LoVo (cell line): ENCODE data around the gene CNTNAP1.
"Not testable (repeated sequence)": the region's sequence is repeated elsewhere in the genome, so short reads cannot be mapped to it uniquely, and the experiment has no call there.

Experiments
- DNase-seq: peaks from one replicate; pipeline ENCODE4 v3.0.0-alpha.2; 2016; ENCODE audit warnings: low spot score

The CNTNAP1 gene

DNA sequence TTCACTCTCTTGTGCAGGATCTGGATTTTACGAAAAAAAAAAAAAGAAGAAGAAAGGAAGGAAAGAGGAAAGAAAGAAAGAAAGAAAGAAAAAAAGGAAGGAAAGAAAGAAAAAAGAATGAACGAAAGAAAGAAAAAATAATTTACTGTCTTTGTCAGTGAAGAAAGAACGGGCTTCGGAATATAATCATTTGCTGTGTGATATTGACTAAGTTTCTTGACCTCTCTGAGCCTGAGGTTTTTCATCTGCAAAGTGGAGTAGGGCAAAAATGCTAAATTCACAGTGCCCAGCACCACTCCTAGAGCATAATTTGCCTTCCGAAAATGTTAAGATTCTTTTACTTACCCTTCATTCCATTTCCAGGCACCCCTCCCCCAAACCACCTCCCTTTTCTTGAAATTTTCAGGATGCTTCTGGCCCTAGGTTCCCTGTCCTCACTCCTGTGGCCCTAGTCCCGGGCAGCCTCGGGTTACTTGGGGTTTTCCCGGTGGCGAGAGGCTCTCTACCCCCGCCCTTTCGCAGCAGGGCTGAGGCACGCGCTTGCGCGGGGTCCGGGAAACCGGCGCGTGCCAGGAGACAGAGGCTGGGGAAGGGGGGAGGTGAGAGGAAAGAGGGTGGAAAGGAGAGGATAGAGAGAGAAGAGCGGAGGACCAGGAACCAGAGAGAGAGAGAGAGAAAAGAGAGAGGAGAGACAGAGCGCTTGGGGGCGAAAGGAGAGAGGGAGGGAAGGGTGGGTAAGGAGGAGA is at the start of gene CNTNAP1:
TSS of gene CNTNAP1 (plus strand) at position 556 of the 746 bp plus-strand sequence. CDS start 299 bp downstream, outside the sequence.
- DNase-seq = peak; percentile 26

GRCh38 chr17:42632949-42633444 is 49.3 kb upstream of the CNTNAP1 start:
- DNase-seq = no peak

DNA sequence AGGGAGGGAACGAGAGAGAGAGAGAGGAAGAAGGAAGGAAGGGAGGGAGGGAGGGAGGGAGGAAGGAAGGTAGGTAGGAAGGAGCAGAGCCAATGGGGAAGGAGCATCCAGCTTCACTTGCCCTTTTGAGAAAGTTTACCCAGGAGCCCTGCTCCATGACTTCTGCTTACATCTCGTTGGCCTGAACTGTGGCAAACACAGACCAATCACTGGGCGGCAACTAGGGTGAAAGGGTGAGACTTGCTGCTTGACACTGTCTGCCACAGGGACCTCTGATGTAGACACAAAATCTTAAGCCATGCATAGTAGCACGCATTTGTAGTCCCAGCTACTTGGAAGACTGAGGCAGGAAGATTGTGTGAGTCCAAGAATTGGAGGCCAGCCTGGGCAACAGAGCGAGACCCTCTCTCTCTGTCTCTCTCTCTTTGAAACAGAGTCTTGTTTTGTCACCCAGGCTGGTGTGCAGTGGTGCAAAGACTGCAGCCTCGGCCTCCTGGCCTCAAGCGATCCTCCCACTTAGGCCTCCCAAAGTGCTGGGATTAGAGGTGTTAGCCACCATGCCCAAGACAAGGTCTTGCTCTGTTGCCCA is 42.7 kb upstream of the CNTNAP1 start:
- DNase-seq = no peak

- DNase-seq = no peak
Measured at GRCh38 chr17:42640121-42640520, 42.2 kb upstream of the CNTNAP1 start.

DNA sequence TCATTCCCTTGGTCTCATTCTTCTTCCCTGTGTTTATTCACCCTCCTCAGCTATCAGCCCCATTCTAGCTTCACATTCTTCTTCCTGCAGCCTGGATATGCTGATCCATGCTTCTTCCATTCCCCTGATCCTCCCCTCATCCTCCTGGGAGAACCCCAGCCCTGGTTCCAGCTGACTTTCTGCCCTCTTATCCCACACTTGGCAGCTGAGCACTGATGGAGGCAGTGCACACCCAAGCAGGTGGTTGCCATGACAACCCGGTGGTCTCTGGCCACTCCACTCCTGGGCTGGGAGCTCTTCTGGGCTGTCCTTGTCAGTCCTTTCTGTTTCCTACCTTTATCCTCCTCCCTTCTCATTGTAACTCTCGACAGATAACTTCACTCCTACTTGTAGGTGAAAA is 40.0 kb upstream of the CNTNAP1 start:
- DNase-seq = no peak

- no peak for DNase-seq
Measured at GRCh38 chr17:42647778-42648177, 34.6 kb upstream of the CNTNAP1 start.

- DNase-seq = no peak
Measured at GRCh38 chr17:42651392-42651791, 30.9 kb upstream of the CNTNAP1 start.

DNA sequence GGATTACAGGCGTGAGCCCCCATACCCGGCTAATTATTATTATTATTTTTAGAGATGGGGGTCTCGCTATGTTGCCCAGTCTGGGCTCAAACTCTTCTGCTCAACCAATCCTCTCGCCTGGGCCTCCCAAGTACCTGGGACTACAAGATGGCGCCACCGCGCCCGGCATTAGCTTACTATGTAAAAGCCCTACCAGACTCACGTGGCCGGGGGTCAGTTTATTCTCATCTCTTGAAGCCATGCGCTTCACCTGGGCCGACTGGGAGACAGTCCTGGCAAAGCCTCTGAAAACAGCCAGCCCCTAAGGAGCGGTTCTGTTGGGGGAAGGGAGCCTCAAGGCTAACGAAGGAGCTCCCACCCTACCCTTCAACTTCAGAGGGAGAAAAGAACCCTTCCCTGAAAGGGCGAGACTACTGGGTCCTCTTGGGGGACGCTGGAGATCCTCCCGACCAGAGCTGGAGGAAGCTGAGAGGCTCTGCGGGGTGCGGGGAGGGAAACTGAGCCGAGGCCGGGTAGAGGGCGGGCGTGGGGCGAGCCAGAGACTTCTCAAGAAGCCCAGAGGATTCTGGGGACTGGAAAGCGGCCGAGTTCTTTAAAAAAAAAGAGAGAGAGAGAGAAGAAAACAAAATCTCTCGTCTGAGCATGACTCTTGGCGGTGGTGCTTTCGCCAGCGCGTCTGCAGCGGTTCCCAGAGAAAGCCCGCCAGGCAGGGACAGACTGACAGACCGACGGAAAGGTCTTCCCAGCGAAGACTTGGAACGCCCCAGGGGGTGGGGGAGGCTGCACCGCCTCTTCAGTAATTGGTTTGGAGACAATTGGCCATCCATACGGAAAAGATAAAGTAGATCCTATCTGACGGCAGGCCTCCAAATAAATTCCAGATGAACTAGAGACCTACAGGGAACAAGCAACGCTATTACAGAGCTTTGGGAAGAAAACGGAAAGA is 28.9 kb upstream of the CNTNAP1 start:
- DNase-seq = no peak

- DNase-seq = no peak
Measured at GRCh38 chr17:42655528-42655927, 26.8 kb upstream of the CNTNAP1 start.

GRCh38 chr17:42657824-42658588 is 24.3 kb upstream of the CNTNAP1 start:
- DNase-seq = no peak

DNA sequence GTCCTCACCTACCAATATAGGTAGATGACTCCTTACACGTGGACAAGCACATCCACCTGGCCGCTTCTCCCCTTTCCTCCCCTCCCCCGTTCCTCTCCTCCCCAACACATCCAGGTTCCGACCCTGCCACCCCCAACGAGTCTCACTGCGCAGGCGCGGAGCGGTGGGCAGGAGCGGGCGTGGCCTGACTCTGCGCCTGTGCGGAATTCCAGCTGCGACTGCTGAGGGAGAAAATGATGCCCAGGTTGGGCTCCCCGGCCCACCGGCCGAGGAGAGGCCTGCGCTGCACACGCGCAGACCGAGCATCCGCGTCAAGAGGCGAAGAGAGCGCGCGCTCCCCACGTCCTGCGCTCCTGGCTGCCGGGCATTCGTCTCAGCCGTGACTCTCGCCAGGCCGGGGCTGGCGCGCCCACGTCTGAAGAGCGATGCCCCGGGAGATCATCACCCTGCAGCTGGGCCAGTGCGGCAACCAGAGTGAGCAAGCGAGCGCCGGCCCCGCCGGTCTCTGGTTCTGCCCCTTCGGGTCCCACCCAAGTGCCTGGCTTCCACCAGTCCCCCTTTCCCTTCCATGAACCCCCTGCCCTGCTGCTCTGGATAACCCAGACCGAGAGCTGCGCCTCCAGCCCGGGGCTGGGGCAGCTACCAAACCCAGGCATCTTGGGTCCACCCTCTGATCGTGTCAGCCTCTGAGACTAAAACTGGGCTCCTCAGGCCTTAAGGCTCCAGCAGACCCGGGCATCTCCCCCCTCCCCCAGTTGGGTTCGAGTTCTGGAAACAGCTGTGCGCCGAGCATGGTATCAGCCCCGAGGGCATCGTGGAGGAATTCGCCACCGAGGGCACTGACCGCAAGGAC is 23.0 kb upstream of the CNTNAP1 start, which contains the start of gene TUBG2:
TSS of gene TUBG2 (plus strand) at position 206 of the 853 bp plus-strand sequence. CDS start at position 426, 220 bp downstream.
- peak; percentile 93 for DNase-seq

DNA sequence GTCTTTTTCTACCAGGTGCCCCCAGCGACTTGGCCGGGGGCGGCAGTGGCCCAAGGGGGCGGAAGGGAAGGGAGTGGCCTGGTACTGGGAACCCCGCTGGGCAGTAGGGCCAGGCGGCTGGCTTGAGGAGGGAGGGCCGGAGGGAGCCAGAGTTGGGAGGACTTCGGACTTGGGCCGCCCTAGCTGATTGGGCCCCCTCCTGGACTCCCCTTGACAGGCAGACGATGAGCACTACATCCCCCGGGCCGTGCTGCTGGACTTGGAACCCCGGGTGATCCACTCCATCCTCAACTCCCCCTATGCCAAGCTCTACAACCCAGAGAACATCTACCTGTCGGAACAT is 22.4 kb upstream of the CNTNAP1 start:
- not testable (repeated sequence) for DNase-seq

DNA sequence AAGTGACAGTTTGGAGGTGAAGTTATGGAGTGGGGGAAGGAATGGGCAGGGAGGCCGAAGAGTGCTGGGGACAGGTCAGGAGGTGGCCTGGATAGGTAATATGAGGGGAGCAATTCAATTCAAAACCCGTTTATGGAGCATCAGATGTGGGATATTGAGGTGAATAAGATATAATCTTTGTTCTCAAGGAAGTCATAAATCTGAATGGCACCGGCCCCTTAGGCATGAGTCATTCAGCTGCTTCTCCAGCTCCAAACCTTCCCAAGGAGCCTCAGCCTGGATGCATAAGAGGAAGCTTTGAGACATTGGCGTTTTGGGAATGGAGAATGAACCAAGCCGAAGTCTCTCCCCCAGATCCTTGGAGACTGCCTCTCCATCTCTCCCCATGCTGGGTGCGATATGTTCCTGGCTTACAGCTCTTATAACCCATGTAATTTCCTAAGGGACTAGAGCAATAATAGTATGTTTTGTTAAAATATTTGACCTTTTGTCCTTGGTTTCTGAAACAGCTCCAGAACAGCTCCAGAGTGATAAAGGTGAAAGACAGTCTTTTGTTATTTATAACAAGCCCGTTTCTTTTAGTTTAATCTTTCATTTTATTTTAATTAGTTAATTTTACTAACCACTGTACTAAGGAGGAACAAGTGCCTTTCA is 21.5 kb upstream of the CNTNAP1 start:
- DNase-seq = peak; percentile 64

DNA sequence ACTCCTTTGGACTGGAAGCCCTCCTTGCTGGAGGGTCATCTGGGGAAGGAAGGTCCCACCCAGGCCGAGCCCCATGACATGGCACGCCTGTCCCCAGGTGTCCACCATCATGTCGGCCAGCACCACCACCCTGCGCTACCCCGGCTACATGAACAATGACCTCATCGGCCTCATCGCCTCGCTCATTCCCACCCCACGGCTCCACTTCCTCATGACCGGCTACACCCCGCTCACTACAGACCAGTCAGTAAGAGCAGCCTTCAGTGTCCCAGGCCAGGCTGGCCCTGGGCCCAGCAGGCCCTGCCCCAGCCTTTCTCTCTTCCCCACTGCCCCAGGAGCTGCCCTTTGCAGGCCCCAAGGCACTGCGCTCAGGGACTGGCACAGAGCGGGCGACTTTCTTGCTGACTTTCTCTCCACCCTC is 16.7 kb upstream of the CNTNAP1 start:
- no peak for DNase-seq

- DNase-seq = not testable (repeated sequence)
Measured at GRCh38 chr17:42666126-42666525, 16.2 kb upstream of the CNTNAP1 start.

DNA sequence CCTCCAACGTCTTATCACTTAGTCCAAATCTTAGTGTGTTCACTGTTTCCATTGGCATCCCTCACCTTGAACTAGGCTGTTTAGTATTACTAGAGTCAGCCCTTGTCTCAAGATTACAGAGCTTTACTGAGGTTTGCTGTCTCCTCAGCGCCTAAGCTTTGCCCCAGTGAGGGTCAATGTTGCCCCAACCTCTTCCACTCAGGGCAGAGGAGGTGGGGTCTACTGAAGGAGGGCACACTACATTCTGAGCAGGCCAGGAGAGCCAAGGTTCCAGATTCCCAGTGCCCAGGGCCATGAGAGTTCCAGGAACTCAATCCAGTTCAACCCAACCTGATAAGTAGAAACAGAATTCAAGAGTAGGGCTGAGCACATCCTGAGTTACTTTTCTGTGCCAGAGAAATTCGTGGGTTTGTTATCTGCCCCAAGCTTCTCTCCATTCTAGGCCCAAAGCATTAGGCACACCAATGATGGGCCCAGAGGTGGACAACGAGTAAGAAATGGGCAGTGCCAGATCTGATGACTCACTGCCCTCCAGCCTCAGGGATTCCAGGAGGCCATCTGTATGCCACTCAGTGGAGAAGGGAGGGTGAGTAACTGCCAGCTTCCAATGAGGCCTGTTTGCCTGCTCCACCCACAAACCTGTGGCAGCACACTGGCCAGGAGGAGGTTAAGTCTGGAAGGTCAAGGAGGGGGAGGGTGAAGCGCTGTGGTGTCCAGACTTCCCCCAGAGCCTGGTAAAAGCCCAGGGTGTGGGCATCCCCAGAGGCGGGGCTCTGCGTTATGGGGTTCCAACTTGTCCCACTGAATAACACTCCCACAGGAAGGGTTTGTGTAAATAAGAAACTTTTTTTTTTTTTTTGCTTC is 15.0 kb upstream of the CNTNAP1 start:
- DNase-seq = peak; percentile 47

DNA sequence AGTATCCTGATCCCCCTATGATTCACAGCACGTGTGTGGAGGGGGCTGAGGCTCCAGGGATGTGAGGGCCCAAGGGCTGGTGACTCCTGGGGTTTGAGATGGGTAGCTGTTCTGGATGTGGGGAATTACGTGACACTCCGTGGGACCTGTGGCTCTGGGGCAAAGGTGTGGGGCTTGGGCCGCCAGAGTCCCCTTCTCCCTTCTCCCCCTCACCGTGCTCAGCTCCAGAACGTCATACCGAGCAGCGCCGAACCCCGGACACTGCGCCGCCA is 12.7 kb upstream of the CNTNAP1 start:
- no peak for DNase-seq

- DNase-seq = no peak
Measured at GRCh38 chr17:42669977-42670788, 12.1 kb upstream of the CNTNAP1 start.
